Vagina (tissue), 2 donors: ENCODE results near the gene TBL1Y.

Experiments
- POLR2A ChIP-seq, 2 donors: fragments of 450-650 bp; IDR thresholded peaks; one replicate each; pipeline ENCODE4 v1.6.1; 2017; ENCODE audit warnings: antibody characterized with exemption in 2 of 2, mild to moderate bottlenecking in 2 of 2, moderate library complexity in 2 of 2
- POLR2AphosphoS5 ChIP-seq, 2 donors: sonication (generic); formaldehyde crosslinking; IDR thresholded peaks; one replicate each; pipeline ENCODE4 v1.9.0; 2017; ENCODE audit warnings: antibody characterized with exemption in 2 of 2, mild to moderate bottlenecking in 2 of 2, low read depth in 1 of 2; ENCODE audit not compliant: insufficient read depth in 1 of 2
- TF ChIP-seq, protein P1 (sequence below), 3 experiments: fragments of 450-650 bp in 2 of 3; fragments of 200-600 bp in 1 of 3; sonication (generic) in 1 of 3; IDR thresholded peaks; one replicate each; pipeline ENCODE4 v1.5.1; 2017 to 2019; ENCODE audit warnings: antibody characterized with exemption in 3 of 3, mild to moderate bottlenecking in 2 of 3, moderate library complexity in 2 of 3

DNA sequence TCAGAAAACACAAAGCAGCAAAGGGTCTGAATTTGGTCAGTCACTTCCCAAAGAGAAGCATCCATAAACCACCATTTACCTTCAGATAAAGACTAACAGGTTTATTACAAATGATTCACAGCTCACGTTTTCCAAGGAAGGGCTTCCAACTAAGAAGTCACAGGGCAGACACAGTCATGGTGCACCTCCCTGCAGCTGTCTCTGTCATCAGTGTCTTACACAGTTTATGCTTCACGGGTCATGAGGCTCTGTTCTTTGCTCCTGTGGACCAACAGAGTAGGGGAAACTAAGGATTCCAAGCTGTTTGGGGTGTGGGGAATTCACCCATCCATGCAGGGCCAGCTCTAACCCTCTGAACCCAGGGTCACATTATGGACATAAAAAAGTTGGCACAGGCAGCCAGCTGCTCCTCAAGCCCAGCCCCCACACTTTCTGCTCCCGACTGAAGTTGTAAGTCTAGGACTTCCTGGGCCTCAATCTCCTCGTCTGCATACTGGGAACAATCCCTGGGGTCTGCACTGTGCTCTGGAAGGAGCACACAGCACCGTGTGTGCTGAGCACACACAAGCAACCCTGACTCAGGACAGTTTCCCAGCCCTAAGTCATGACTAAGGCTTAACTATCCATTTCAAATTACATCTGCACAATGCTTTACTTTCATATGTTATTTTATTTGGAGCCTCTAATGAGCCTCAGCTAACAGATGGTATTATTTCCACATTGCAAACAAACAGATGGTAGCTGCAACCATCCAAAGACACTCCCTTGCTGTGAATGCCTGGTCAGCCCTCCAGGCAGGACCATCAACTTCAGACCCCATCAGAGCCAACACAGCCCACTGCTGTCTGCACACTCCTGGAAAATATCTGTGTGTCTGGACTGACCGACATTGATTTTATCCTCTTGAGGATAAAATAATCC, 214.9 kb downstream of the TBL1Y start:
- TF ChIP-seq, protein P1, sequence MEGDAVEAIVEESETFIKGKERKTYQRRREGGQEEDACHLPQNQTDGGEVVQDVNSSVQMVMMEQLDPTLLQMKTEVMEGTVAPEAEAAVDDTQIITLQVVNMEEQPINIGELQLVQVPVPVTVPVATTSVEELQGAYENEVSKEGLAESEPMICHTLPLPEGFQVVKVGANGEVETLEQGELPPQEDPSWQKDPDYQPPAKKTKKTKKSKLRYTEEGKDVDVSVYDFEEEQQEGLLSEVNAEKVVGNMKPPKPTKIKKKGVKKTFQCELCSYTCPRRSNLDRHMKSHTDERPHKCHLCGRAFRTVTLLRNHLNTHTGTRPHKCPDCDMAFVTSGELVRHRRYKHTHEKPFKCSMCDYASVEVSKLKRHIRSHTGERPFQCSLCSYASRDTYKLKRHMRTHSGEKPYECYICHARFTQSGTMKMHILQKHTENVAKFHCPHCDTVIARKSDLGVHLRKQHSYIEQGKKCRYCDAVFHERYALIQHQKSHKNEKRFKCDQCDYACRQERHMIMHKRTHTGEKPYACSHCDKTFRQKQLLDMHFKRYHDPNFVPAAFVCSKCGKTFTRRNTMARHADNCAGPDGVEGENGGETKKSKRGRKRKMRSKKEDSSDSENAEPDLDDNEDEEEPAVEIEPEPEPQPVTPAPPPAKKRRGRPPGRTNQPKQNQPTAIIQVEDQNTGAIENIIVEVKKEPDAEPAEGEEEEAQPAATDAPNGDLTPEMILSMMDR (IDR thresholded peaks at IDR 0.05): no peak
- no peak for TF ChIP-seq POLR2AphosphoS5 (IDR thresholded peaks at IDR 0.05; ENCODE audit: insufficient read depth in 1 of 2, low read depth in 1 of 2)
- TF ChIP-seq POLR2A (IDR thresholded peaks at IDR 0.05): no peak
